Measurements from ENCODE around the gene LEF1. TPM values are rescaled to one million over a fixed set of nuclear protein-coding genes. Genes with fewer than 3 reads are reported as not detected.

Gene LEF1
- total and polyA plus RNA-seq, 2 experiments from 2014 or later: 0.50 to 0.73 TPM

DNA sequence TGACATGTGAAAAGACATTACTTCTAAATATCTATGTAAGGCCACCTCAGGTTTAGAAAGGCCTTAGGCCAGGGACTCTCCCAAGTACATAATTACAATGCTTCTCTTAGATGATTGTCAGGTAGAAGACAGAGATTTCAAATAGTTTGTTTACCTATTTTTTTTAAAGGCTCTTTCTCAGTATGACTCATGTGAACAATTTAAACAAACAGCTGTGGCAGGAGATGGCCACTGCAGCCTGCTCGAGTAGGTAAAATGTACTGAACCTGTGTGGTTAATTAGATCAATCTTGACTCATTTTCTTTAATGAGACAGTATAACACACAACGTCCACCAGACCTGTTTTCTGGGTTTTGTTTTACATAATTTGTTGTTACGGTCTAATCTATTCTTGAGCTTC, 50.2 kb downstream of the LEF1 start:
- Mint-ChIP-seq H3K27me3 (ENCODE audit: insufficient read depth, low read depth, poor library complexity) (peaks cover 4% of the 10 kb centered on the region), H3K4me1 (peaks cover 31% of the 10 kb centered on the region), H3K4me3 (no peak overlapping the region), H3K9me3 (no peaks in the 10 kb centered on the region), H3K36me3 (ENCODE audit: low read depth) (no peaks in the 10 kb centered on the region), H3K27ac (no peak overlapping the region)
- Histone ChIP-seq H3K4me3 (no peak overlapping the region), H3K4me2 (no peak overlapping the region), H3K27me3 (ENCODE audit: insufficient read depth) (no peaks in the 10 kb centered on the region), H2AFZ (no peak overlapping the region), H3K36me3 (ENCODE audit: insufficient read depth) (no peaks in the 10 kb centered on the region), H3K4me1 (ENCODE audit: insufficient read depth) (peaks cover 24% of the 10 kb centered on the region), H3F3A (replicated peaks; ENCODE audit: low read depth) (no peaks in the 10 kb centered on the region), H3K79me2 (replicated peaks; ENCODE audit: insufficient read depth) (no peaks in the 10 kb centered on the region), H3K9me2 (ENCODE audit: insufficient read depth) (no peaks in the 10 kb centered on the region), H4K20me1 (replicated peaks; ENCODE audit: insufficient read depth) (no peaks in the 10 kb centered on the region), H3K27ac (ENCODE audit: low read depth) (no peak overlapping the region)
- DNase-seq (ENCODE audit: low spot score) (no peak), ATAC-seq (no peak)
- TF ChIP-seq CREB1 (CRISPR knock-in tag; IDR thresholded peaks at IDR 0.05; ENCODE audit: low read depth): no peak
- TF ChIP-seq, protein P1, sequence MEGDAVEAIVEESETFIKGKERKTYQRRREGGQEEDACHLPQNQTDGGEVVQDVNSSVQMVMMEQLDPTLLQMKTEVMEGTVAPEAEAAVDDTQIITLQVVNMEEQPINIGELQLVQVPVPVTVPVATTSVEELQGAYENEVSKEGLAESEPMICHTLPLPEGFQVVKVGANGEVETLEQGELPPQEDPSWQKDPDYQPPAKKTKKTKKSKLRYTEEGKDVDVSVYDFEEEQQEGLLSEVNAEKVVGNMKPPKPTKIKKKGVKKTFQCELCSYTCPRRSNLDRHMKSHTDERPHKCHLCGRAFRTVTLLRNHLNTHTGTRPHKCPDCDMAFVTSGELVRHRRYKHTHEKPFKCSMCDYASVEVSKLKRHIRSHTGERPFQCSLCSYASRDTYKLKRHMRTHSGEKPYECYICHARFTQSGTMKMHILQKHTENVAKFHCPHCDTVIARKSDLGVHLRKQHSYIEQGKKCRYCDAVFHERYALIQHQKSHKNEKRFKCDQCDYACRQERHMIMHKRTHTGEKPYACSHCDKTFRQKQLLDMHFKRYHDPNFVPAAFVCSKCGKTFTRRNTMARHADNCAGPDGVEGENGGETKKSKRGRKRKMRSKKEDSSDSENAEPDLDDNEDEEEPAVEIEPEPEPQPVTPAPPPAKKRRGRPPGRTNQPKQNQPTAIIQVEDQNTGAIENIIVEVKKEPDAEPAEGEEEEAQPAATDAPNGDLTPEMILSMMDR (conservative IDR thresholded peaks at IDR 0.05; ENCODE audit: low read depth in 2 of 2): no peak
- TF ChIP-seq JUNB (IDR thresholded peaks at IDR 0.05; ENCODE audit: unreplicated experiment): no peak
- TF ChIP-seq, protein P2, sequence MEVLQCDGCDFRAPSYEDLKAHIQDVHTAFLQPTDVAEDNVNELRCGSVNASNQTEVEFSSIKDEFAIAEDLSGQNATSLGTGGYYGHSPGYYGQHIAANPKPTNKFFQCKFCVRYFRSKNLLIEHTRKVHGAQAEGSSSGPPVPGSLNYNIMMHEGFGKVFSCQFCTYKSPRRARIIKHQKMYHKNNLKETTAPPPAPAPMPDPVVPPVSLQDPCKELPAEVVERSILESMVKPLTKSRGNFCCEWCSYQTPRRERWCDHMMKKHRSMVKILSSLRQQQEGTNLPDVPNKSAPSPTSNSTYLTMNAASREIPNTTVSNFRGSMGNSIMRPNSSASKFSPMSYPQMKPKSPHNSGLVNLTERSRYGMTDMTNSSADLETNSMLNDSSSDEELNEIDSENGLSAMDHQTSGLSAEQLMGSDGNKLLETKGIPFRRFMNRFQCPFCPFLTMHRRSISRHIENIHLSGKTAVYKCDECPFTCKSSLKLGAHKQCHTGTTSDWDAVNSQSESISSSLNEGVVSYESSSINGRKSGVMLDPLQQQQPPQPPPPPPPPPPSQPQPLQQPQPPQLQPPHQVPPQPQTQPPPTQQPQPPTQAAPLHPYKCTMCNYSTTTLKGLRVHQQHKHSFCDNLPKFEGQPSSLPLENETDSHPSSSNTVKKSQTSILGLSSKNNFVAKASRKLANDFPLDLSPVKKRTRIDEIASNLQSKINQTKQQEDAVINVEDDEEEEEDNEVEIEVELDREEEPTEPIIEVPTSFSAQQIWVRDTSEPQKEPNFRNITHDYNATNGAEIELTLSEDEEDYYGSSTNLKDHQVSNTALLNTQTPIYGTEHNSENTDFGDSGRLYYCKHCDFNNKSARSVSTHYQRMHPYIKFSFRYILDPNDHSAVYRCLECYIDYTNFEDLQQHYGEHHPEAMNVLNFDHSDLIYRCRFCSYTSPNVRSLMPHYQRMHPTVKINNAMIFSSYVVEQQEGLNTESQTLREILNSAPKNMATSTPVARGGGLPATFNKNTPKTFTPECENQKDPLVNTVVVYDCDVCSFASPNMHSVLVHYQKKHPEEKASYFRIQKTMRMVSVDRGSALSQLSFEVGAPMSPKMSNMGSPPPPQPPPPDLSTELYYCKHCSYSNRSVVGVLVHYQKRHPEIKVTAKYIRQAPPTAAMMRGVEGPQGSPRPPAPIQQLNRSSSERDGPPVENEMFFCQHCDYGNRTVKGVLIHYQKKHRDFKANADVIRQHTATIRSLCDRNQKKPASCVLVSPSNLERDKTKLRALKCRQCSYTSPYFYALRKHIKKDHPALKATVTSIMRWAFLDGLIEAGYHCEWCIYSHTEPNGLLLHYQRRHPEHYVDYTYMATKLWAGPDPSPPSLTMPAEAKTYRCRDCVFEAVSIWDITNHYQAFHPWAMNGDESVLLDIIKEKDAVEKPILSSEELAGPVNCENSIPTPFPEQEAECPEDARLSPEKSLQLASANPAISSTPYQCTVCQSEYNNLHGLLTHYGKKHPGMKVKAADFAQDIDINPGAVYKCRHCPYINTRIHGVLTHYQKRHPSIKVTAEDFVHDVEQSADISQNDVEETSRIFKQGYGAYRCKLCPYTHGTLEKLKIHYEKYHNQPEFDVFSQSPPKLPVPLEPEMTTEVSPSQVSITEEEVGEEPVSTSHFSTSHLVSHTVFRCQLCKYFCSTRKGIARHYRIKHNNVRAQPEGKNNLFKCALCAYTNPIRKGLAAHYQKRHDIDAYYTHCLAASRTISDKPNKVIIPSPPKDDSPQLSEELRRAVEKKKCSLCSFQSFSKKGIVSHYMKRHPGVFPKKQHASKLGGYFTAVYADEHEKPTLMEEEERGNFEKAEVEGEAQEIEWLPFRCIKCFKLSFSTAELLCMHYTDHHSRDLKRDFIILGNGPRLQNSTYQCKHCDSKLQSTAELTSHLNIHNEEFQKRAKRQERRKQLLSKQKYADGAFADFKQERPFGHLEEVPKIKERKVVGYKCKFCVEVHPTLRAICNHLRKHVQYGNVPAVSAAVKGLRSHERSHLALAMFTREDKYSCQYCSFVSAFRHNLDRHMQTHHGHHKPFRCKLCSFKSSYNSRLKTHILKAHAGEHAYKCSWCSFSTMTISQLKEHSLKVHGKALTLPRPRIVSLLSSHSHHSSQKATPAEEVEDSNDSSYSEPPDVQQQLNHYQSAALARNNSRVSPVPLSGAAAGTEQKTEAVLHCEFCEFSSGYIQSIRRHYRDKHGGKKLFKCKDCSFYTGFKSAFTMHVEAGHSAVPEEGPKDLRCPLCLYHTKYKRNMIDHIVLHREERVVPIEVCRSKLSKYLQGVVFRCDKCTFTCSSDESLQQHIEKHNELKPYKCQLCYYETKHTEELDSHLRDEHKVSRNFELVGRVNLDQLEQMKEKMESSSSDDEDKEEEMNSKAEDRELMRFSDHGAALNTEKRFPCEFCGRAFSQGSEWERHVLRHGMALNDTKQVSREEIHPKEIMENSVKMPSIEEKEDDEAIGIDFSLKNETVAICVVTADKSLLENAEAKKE (CRISPR knock-in tag; IDR thresholded peaks at IDR 0.05): no peak

Measured in GM23338 (cell line).